HL-60 (cell line): ENCODE measurements around the gene AMMECR1.

Experiments used
- GABPA ChIP-seq: IDR thresholded peaks from 2 replicates; pipeline ENCODE4 v1.6.1; 2012; ENCODE audit warnings: low read depth
- POLR2AphosphoS5 ChIP-seq: IDR thresholded peaks from 2 replicates; pipeline ENCODE4 v1.6.1; 2012; ENCODE audit warnings: low read depth
- REST ChIP-seq: IDR thresholded peaks from 2 replicates; pipeline ENCODE4 v1.6.1; 2012; ENCODE audit warnings: low read depth; ENCODE audit not compliant: insufficient replicate concordance
- SPI1 ChIP-seq: IDR thresholded peaks from 2 replicates; pipeline ENCODE4 v1.6.1; 2012; ENCODE audit warnings: low read depth, mild to moderate bottlenecking, borderline replicate concordance
- TF ChIP-seq, protein P1 (sequence below): IDR thresholded peaks from one replicate; pipeline ENCODE4 v1.5.1; 2011; ENCODE audit warnings: low read length, control low read depth, inconsistent platforms; ENCODE audit not compliant: insufficient read depth

DNA sequence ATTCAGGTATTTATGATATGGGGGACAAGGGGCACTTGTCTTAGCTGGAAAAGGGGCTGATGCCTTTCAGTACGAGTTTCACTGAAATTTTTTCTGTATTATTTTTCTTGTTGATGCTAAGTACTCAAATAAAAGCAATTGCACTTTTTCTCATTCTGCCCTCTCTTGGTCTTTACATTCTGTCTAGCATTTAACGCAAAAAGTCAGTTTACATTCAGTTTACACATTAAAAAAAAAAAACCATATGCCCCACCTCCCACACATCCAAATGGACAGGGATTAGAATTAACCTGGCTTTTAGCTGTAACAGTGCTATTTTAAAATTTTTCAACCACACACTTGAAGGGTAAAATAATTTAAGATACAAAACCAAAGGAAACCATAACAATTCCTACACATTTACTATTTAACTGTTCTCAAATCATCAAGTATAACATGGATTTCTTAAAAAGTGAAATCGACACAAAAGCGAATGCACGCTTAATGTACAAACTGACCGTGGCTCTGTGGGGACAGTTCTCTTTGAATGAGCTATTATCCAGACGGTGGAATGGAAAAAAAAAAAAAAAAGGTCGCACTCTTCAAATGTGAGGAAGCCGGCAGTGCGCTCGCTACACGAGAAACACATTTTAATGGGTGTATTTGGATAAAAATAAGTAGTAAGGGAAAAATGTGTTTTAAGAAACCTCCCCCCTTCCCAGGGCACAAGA, 1.4 kb downstream of the AMMECR1 start:
- TF ChIP-seq, protein P1, sequence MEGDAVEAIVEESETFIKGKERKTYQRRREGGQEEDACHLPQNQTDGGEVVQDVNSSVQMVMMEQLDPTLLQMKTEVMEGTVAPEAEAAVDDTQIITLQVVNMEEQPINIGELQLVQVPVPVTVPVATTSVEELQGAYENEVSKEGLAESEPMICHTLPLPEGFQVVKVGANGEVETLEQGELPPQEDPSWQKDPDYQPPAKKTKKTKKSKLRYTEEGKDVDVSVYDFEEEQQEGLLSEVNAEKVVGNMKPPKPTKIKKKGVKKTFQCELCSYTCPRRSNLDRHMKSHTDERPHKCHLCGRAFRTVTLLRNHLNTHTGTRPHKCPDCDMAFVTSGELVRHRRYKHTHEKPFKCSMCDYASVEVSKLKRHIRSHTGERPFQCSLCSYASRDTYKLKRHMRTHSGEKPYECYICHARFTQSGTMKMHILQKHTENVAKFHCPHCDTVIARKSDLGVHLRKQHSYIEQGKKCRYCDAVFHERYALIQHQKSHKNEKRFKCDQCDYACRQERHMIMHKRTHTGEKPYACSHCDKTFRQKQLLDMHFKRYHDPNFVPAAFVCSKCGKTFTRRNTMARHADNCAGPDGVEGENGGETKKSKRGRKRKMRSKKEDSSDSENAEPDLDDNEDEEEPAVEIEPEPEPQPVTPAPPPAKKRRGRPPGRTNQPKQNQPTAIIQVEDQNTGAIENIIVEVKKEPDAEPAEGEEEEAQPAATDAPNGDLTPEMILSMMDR: no peak
- TF ChIP-seq POLR2AphosphoS5 (no peak), GABPA (no peak), REST (no peak), SPI1 (no peak)
